ENCODE results near the gene TMEM167B.

TMEM167B gene

DNA sequence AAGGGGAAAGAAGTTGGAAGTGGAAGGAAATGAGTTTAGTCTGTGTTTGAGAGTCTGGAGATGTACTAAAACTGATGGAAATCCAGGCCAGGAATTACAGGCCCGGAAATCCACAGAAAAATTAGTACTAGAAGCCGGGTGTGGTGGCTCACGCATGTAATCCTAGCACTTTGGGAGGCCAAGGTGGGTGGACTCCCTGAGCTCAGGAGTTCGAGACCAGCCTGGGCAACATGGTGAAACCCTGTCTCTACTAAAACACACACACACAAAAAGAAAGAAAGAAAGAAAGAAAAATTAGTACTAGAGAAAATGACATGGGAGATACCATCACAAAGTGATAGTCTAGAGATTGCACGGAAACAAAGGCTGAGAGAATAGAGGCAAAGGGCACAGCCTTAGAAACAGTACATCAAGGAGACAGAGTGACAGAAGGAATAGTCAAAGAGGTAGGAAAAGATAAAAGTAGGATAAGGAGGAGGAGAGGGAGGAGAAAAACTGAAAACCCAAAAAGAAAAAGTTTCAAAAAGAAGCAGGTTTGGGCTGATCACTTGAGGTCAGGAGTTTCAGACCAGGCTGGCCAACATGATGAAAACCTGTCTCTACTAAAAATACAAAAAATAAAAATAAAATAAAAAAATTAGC is 10.0 kb upstream of the TMEM167B start:
- DNase-seq (ENCODE audit: low read depth in 2 of 3, low spot score in 1 of 3), result no peak

DNA sequence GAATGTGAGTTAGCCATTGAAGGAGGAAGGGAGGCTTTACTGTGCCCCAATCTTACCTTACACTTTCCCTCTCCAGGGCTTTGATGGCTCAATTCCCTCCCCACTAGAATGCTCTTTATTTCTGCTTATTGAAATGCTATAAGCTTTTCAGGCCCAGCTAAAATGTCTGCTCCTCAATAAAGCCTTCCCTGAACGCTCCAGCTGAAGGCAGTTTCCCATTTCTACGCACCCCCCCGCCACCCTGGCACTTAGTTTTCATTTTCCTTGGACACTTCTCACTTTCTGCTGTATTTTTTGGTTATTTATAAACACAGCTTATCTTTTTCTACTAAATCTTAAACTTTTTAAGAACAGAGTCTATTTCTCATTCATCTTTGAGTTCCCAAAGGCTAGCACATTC is 7.1 kb upstream of the TMEM167B start:
- no peak for DNase-seq (ENCODE audit: low read depth in 2 of 3, low spot score in 1 of 3)

DNA sequence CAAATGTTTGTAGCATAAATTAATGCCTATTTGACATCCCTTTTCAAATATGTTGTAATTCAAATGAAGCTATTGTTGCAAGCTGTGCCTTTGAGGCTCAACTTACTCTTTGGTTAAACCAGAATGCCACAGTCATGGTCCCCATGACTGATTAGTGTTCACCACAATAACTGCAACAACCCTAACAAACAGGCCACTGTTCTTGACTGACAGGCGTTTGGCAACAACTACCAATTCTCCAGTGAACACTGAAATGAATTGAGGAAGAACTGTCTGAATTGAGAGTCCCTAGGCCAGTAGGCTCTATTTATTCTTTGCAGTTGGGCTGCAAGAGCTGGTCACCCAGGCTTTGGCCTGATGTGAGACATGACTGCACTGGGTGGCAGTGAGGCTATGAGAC is 6.6 kb upstream of the TMEM167B start:
- no peak for DNase-seq (ENCODE audit: low read depth in 2 of 3, low spot score in 1 of 3)

DNA sequence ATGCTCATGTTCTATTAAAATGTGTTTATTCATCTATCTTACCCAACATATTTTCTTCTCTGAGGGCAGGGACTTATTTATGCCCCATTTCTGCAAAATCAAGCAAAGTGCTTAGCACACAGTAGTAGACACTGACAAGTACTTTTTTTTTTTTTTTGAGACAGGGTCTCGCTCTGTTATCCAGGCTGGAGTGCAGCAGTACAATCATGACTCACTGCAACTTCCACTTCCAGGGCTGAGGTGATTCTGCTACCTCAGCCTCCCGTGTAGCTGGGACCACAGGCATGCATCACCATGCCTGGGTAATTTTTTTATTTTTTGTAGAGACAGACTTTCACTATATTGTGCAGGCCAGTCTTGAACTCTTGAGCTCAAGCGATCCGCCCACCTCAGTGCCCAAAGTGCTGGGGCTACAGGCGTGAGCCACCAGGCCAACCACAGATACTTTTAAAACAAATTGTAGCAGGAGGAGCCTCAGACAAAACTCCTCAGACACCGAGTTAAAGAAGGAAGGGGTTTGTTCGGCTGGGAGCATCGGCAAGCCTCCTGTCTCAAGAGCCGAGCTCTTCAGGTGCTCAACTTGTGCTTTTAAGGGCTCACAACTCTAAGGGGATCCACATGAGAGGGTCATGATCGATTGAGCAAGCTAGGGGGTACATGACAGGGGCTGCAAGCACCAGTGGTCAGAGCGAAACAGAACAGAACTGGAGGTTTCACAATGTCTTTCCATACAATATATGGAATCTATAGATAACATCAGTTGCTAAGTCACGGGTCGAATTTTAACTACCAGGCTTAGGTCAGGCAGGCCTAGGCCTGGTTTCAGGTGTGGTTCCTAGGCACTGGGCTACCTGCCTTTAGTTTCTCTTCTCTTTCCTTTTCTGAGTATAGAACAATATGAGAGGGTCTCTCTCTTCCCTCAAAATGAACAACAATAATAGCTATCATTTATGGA is 5.7 kb upstream of the TMEM167B start:
- no peak for DNase-seq (ENCODE audit: low read depth in 2 of 3, low spot score in 1 of 3)

DNA sequence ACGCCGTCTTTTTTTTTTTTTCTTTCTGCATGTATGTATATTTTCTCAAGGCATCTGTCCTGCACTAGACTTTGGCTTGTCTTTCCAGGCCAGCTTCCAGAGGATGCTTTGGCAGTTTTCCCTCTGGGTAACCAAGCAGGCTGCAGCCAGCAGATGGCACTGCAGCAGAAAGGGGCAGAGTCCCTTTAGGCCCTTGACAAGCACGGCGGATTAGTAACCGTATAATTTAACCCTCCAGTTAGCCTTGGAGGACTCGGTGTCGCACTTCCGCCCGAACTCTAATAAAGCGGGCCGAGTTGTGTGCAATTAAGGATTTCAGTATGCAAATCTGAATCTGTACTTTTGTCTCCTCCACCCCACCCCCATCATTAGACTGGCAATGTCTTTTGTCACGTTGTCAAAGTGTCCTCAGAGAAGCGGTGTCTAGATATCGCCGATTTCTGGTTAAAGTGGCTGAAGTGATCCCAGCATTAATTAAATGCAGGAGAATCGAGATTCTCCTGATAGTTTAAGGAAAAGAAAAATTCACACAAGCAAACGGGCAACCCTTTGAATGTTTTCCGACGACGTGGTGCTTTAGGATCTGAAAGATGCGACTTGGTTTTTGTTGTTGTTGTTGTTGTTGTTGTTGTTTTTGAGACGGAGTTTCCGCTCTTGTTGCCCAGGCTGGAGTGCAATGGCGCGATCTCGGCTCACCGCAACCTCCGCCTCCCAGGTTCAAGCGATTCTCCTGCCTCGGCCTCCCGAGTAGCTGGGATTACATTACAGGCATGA is 1.1 kb upstream of the TMEM167B start:
- peak in 2 of 3 donors; percentile 46 to 48 for DNase-seq (ENCODE audit: low read depth in 2 of 3, low spot score in 1 of 3)

DNA sequence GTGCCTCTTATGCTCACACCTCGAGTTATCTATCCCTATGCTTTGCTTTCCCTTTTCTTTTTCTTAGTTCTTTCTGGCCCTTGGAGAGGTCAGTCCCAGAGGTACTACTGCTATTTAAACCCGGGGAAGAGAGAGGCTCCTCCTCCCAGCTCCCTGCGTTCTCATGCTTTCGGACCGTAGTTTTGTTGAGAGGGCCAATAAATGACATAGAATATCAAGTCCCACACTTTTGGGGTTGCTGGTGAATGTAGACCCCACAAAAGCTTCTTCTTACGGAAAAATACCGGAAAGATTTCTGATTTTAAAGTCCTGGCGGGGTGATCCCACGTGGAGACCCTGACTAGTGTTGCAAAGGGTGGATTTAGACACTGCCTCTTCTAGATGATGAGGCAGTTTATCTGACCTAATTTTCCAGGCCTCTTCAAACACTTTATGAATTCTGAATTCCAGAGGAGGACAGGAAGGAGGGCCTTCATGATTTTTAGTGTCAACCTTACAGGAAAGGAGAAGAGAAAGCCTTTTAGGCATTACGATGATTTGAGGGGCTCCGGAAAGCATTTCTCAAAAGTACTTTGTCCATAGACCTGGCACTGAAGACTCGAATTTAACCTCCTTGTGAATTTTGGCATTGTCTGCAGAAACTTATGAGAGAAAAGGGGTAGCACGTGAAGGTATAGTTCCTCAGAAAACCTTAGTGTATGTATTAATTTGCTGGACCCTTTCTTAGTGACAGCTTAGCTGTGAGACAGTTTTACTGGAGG is 694 bp downstream of the TMEM167B start:
- DNase-seq (ENCODE audit: low read depth in 2 of 3, low spot score in 1 of 3), result peak in 1 of 3 donors; percentile 24

DNA sequence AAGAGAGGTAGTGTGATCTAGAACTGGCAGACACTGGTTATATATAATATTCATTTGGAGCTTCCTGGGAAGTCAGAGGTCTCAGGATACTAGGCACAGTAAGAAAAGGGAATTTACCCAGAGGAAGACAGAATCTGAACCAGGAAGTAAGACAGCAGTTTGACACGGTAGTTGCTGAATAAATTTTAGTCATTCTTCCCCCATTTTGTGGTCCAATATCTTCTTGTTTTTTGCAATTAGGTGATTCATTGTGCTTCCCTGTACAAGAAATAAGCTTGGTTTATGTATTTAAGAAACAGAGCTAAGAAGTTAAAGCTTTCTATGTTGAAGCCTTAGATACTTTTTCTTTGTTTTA is 1.3 kb downstream of the TMEM167B start:
- no peak for DNase-seq (ENCODE audit: low read depth in 2 of 3, low spot score in 1 of 3)

DNA sequence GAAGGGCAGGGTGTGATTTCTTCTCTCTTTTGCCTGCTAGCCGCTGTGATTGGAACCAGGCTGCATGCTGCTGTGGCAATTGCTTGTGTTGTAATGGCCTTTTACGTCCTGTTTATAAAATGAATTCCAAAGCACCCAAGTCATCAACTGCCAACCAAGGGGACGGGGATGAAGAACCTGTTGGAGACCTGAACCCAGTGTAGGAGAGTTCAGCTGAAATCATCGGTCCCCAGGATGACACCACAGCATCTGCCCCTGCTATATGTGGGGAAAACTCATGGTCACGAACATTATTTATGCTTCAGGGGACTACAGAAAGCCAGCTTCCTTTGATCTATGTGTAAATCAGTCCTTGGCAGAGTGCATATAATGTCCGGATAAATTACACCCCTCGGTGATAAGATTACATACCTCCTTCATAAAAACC is 3.8 kb downstream of the TMEM167B start:
- DNase-seq (ENCODE audit: low read depth in 2 of 3, low spot score in 1 of 3), result no peak

DNA sequence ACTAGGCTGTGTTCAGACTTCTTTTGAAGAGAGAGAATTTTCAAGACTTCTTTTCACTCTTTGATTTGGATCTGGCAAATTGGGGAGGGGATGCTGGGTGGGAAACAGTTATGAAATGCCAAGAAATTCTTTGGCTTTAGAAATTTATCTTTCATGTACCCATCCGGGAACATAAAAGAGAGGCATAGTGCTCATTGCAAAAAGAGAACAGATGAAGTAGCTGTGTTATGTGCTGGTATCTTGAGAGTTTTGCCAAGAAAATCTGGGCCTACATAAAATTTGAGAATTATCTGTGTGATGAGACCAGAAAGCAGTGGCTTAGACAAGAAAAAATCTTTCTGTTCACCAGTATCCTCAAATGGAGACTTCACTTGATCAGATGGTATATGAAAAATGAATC is 4.3 kb downstream of the TMEM167B start:
- no peak for DNase-seq (ENCODE audit: low read depth in 2 of 3, low spot score in 1 of 3)

DNA sequence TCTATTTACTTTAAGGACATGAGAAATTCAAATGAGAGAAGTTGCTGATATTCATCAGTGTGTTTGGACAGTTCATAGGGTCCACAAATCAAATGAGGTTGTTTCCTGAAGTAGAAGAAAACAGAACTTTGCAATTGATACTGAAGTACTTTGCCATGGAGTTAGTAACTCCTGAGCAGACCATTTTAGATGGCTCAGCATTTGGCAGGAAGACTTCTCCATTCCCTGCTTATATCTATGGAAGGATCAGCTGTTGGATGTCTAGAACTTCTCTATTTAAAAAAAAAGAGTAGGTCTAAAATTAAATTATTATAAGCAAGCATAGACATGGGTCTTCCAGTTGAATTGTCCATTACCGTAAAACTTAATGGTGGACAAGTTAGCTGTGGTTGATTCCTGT is 5.1 kb downstream of the TMEM167B start:
- DNase-seq (ENCODE audit: low read depth in 2 of 3, low spot score in 1 of 3), result no peak

DNA sequence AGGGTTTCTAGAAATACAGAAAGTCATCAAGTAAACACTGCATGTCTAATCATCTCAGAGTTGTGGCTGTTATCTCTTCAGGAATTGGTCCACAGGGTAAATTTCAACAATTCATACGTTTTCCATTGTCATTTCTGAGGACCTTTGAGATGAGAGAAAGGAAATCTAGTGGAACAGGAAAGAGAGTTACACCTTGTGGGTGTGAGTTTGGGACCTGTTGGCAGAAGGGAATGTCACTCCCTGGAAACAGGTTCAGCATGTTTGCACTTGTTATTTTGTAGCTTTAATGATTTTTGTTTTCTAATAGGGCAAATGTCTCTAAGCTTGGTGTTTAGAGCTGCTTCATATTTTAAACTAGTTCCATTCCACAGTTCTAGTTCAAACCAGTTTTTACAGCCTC is 5.6 kb downstream of the TMEM167B start:
- DNase-seq (ENCODE audit: low read depth in 2 of 3, low spot score in 1 of 3), result no peak

DNA sequence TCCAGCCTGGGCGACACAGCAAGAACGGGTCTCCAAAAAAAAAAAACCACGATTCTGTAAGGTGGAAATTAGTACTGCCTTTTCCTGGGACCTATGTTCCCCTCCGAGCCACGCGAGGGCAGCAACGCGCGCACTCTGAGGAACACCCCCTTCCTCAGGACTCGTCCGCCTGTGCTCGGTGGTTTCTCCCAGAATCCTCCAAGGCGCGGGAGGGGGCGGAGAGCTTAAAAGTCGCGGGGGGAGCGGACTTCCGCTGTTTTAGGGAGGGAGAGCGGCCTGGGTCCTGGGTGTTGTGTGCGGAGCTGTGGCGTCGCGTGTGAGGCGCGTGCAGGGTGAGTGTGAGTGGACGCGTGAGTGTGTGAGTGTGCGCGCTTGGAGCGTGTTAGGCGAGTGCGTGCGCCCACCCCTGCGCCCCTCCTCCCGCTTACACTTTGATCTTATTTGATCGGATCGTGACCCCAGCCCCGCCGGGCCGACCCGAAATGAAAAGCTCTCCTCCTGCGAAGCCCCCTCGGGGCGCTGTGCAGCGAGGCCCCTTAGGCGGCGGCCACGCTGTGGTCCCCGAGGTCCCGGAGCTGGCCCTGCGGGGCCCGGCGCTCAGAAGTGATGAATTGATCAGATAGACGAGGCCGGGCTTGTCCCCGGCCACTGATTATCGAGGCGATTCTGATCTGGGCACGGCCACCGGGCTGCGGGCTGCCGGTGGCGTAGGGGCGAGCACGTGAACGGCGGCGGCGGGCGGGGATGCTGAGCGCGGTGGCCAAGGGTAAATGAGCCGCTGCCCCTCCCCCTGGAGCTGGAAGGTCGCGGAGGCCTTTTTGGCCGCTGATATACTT is 9.6 kb downstream of the TMEM167B start:
- DNase-seq (ENCODE audit: low read depth in 2 of 3, low spot score in 1 of 3), result peak; percentile 95

DNA sequence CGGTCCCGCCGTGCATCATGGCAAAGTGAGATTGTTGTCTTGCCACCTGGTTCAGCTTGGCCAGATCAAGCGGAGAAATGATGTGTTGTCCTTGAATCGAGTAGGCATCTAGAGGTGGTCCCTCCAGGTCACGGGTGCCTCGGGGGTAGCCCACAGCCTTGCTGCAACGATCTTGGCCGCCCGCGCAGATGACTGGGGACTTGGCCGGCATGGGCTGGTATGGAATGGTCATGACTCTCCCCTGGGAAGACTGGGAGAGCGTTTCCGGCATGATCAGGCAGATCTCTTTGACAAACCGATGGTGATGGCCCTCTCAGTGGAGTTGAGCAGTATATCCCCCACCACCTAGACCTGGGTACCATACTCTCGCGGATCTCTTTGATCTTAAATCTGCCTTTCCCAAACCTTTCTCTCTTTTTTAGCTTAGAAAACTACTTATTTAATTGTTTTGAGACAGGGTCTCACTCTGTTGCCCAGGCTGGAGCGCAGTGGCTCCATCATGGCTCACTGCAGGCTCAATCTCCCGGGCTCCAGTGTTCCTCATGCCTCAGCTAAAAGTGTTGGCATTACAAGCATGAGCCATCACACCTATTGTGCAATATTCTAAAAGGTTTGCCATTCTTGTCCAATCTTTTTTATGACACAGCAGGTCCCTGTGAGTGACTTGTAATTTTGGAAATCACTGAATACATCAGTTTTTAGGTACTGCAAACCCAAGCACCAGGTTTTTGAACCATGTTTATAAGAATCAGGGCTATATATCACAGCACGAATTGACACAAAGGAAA is 14.0 kb downstream of the TMEM167B start:
- DNase-seq (ENCODE audit: low read depth in 2 of 3, low spot score in 1 of 3), result no peak

DNA sequence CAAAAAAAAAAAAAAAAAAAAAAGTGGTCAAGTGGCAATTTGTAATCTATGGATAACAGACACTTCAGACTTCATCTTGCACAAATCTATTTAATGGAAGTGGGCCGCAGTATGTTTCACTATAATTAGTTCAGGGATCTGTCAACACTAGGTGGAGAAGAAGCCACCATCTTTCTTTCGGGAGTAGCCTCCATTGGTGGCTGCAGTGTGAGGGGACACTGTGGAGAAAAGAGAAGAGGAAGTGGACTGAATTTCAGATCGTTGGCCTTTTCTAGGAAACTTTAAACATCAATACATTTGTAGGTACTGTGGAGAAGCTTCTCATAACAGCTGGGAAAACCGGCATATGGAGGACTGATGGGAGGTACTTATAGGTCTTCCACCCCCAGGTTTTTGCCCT is 15.3 kb downstream of the TMEM167B start:
- no peak for DNase-seq (ENCODE audit: low read depth in 2 of 3, low spot score in 1 of 3)

DNA sequence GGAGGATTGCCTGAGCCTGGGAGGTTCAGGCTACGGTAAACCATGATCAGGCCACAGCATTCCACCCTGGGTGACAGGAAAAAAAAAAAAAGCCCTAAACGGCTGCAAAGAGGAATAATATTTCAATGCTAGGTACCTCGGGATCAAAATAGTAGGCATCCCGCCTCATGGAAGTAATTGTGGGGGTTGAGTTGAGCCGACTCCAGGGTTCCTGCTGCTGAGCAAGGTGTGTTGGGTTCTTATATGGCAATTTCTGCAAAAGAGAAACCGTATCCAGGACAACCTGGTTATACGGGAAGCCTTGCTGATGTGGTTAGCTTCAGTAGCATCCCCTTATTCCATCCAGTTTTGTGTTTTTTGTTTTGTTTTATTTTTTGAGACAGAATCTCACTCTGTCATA is 17.2 kb downstream of the TMEM167B start:
- no peak for DNase-seq (ENCODE audit: low read depth in 2 of 3, low spot score in 1 of 3)

DNA sequence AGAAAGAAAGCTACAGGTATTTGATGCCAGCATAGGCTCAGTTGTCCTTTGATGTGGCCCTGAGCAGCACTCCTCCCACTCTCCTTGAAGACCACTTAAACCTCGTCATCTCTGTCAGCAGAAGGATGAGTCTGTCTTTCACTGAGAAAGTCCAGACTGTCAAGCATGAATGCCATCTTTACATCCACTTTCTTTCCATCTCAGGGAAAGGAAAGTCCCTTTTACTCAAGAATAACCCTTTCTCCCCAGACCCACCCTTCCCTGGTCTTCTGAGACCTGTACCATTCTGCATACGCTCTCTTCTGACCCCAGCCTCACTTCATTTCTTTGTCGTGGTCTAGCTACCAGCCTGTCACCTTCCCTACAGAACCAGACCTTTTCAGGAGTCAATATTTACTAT is 19.3 kb downstream of the TMEM167B start:
- no peak for DNase-seq (ENCODE audit: low read depth in 2 of 3, low spot score in 1 of 3)

DNA sequence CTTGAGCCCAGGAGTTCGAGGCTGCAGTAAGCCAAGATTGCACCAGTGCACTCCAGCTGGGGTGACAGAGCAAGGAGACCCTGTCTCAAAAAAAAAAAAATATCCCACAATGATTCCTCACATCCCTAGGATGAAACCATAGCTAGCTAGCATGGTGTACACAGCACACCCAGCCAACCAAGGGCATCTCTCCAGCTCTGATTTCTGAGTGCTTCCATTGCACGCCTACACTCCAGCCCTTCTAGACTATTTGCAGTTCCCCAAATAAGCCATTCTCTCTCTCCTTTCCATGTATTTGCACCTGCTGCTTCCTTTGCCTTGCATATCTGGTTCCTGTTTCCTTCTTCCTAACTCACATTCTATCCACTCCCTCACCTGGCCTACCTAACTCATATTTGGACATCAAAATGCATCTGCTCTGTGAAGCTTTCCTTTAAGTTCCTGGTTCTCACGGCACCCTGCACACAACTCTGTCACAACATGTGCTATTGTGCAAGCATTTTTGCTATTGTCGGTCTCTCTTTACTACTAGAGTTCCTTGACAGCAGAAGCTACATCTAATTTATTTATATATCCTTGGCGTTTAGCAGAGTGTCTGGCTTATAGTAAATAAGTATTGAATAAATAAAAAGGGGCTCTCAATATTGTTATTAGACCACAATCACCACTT is 21.0 kb downstream of the TMEM167B start:
- DNase-seq (ENCODE audit: low read depth in 2 of 3, low spot score in 1 of 3), result no peak

DNA sequence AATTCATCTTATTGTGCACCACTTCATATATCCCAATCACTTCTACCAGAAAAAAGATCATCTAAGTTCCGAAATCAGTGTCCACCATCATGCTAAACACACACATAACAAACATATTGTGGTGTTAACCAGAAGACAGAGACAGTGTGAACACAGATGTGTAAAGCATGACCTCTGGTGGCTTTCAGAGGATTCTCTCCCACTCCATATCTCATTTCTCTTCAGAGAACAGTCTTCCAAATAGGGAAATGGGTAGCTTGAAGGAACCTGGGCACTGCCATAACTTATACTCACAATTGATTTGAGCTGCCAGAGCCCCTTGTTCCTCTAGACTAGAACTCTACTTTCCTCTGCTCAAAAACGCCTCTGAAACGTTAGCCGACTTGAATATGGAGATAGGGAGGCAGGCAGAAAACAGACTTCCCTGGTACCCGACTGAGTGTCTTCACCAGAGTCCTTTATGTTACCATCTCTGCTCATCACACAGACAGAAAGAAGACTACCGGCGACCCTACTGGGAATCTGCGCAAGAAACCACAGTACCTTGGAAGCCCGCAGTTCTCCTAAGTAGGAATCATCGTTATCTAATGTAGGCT is 21.6 kb downstream of the TMEM167B start:
- DNase-seq (ENCODE audit: low read depth in 2 of 3, low spot score in 1 of 3), result no peak

Measured in stimulated activated CD4-positive, alpha-beta T cell treated with anti-CD3 and anti-CD28 coated beads, Interleukin-12 subunit alpha, Interleukin-12 subunit beta, amount 100 ng/mL, for 48 hours (primary cell).